ENCODE measurements around the gene OLFML2B.
"Not testable (repeated sequence)": the region's sequence is repeated elsewhere in the genome, so short reads cannot be mapped to it uniquely, and the experiment has no call there.

Gene OLFML2B

GRCh38 chr1:162059721-162060120 is 36.1 kb upstream of the OLFML2B start:
- no peak for DNase-seq (ENCODE audit: extremely low spot score)
- TF ChIP-seq HDGF (IDR thresholded peaks at IDR 0.05; ENCODE audit: borderline replicate concordance): no peak
- ChIA-PET POLR2A (no interaction called here), CTCF (no interaction called here)

- TF ChIP-seq BHLHE40 (IDR thresholded peaks at IDR 0.05; ENCODE audit: borderline replicate concordance) (no peak), TARDBP (IDR thresholded peaks at IDR 0.05) (no peak), HDGF (IDR thresholded peaks at IDR 0.05; ENCODE audit: borderline replicate concordance) (no peak), FOXM1 (IDR thresholded peaks at IDR 0.05; ENCODE audit: borderline replicate concordance) (no peak), ARNT (IDR thresholded peaks at IDR 0.05) (no peak), SP1 (IDR thresholded peaks at IDR 0.05) (no peak), FOXK2 (IDR thresholded peaks at IDR 0.05) (no peak), NFRKB (IDR thresholded peaks at IDR 0.05) (no peak), FOXA1 (IDR thresholded peaks at IDR 0.05) (no peak), ZNF384 (IDR thresholded peaks at IDR 0.05) (no peak), L3MBTL2 (conservative IDR thresholded peaks at IDR 0.05) (no peak), SUZ12 (IDR thresholded peaks at IDR 0.05) (no peak)
- ChIA-PET POLR2A (no interaction called here), CTCF (interaction anchor here (0.5 to 1.3 kb wide), 14 partner anchors 7 to 549 kb away, joined by 3 to 8 read pairs (median 3); no protein-coding TSS in a partner anchor)
- no peak for DNase-seq (ENCODE audit: extremely low spot score)
Measured at GRCh38 chr1:162056579-162056978, 32.9 kb upstream of the OLFML2B start.

- peak; percentile 86 for DNase-seq (ENCODE audit: extremely low spot score)
- CTCF ChIA-PET: interaction anchor here (0.5 to 1.3 kb wide), 15 partner anchors 8 to 549 kb away, joined by 3 to 8 read pairs (median 3); no protein-coding TSS in a partner anchor
- no peak for TF ChIP-seq LEF1 (IDR thresholded peaks at IDR 0.05; ENCODE audit: borderline replicate concordance)
- no peak for TF ChIP-seq CTBP1 (IDR thresholded peaks at IDR 0.05; ENCODE audit: borderline replicate concordance)
- 0 out of 2 replicates have a peak, but pooled peaks have one; percentile 6 for TF ChIP-seq ARNT (IDR thresholded peaks at IDR 0.05)
- no peak for TF ChIP-seq FOXA1 (IDR thresholded peaks at IDR 0.05)
- no peak; the same call in 1 of the 2 replicates for TF ChIP-seq FOXM1 (IDR thresholded peaks at IDR 0.05; ENCODE audit: borderline replicate concordance)
- no peak for TF ChIP-seq FOXK2 (IDR thresholded peaks at IDR 0.05)
- no peak for TF ChIP-seq ELF4 (IDR thresholded peaks at IDR 0.05)
- POLR2A ChIA-PET: no interaction called here
Measured at GRCh38 chr1:162056043-162056442, 32.4 kb upstream of the OLFML2B start.

GRCh38 chr1:162055062-162055461 is 31.4 kb upstream of the OLFML2B start:
- CTCF ChIA-PET: no interaction called here
- POLR2A ChIA-PET: no interaction called here

GRCh38 chr1:162053949-162054348 is 30.3 kb upstream of the OLFML2B start:
- POLR2A ChIA-PET; CTCF ChIA-PET; DNase-seq (ENCODE audit: extremely low spot score): not testable (repeated sequence)

More at GRCh38 chr1:162055062-162055461, 31.4 kb upstream of the OLFML2B start:
- no peak for DNase-seq (ENCODE audit: extremely low spot score)
- TF ChIP-seq ELF4 (IDR thresholded peaks at IDR 0.05) (no peak), L3MBTL2 (conservative IDR thresholded peaks at IDR 0.05) (no peak)

- no peak for TF ChIP-seq L3MBTL2 (conservative IDR thresholded peaks at IDR 0.05)
- ChIA-PET POLR2A (no interaction called here), CTCF (no interaction called here)
- no peak for DNase-seq (ENCODE audit: extremely low spot score)
Measured at GRCh38 chr1:162046921-162047320, 23.3 kb upstream of the OLFML2B start.

GRCh38 chr1:162042361-162042760 is 18.7 kb upstream of the OLFML2B start:
- POLR2A ChIA-PET: no interaction called here
- no peak for DNase-seq (ENCODE audit: extremely low spot score)
- CTCF ChIA-PET: no interaction called here
- TF ChIP-seq BHLHE40 (IDR thresholded peaks at IDR 0.05; ENCODE audit: borderline replicate concordance): no peak
- no peak for TF ChIP-seq NFRKB (IDR thresholded peaks at IDR 0.05)
- TF ChIP-seq FOXM1 (IDR thresholded peaks at IDR 0.05; ENCODE audit: borderline replicate concordance): no peak
- no peak for TF ChIP-seq PKNOX1 (IDR thresholded peaks at IDR 0.05)
- no peak for TF ChIP-seq FOXK2 (IDR thresholded peaks at IDR 0.05)
- no peak for TF ChIP-seq CTBP1 (IDR thresholded peaks at IDR 0.05; ENCODE audit: borderline replicate concordance)
- no peak for TF ChIP-seq HDGF (IDR thresholded peaks at IDR 0.05; ENCODE audit: borderline replicate concordance)
- no peak for TF ChIP-seq ARNT (IDR thresholded peaks at IDR 0.05)
- no peak for TF ChIP-seq TARDBP (IDR thresholded peaks at IDR 0.05)
- no peak for TF ChIP-seq FOXA1 (IDR thresholded peaks at IDR 0.05)
- no peak for TF ChIP-seq SP1 (IDR thresholded peaks at IDR 0.05)
- TF ChIP-seq LEF1 (IDR thresholded peaks at IDR 0.05; ENCODE audit: borderline replicate concordance): no peak
- no peak for TF ChIP-seq L3MBTL2 (conservative IDR thresholded peaks at IDR 0.05)
- no peak for TF ChIP-seq SUZ12 (IDR thresholded peaks at IDR 0.05)
- TF ChIP-seq ZNF384 (IDR thresholded peaks at IDR 0.05): no peak
- no peak for TF ChIP-seq ELF4 (IDR thresholded peaks at IDR 0.05)

- TF ChIP-seq ELF4 (IDR thresholded peaks at IDR 0.05) (no peak), FOXM1 (IDR thresholded peaks at IDR 0.05; ENCODE audit: borderline replicate concordance) (no peak), FOXA1 (IDR thresholded peaks at IDR 0.05) (no peak), TARDBP (IDR thresholded peaks at IDR 0.05) (no peak), SUZ12 (IDR thresholded peaks at IDR 0.05) (no peak), HDGF (IDR thresholded peaks at IDR 0.05; ENCODE audit: borderline replicate concordance) (no peak), LEF1 (IDR thresholded peaks at IDR 0.05; ENCODE audit: borderline replicate concordance) (no peak), PKNOX1 (IDR thresholded peaks at IDR 0.05) (no peak), L3MBTL2 (conservative IDR thresholded peaks at IDR 0.05) (no peak), ARNT (IDR thresholded peaks at IDR 0.05) (no peak), FOXK2 (IDR thresholded peaks at IDR 0.05) (no peak), CTBP1 (IDR thresholded peaks at IDR 0.05; ENCODE audit: borderline replicate concordance) (no peak), BHLHE40 (IDR thresholded peaks at IDR 0.05; ENCODE audit: borderline replicate concordance) (no peak), NFRKB (IDR thresholded peaks at IDR 0.05) (no peak), ZNF384 (IDR thresholded peaks at IDR 0.05) (no peak), SP1 (IDR thresholded peaks at IDR 0.05) (no peak)
- ChIA-PET POLR2A (no interaction called here), CTCF (interaction anchor here (1.2 to 1.5 kb wide), 2 partner anchors 9 to 248 kb away, joined by 3 to 5 read pairs; no protein-coding TSS in a partner anchor)
- DNase-seq (ENCODE audit: extremely low spot score): no peak
Measured at GRCh38 chr1:162040657-162041056, 17.0 kb upstream of the OLFML2B start.

All from HEK293T (cell line).